Activated CD4-positive, CD25-positive, alpha-beta regulatory T cell treated with anti-CD3 and anti-CD28 coated beads, Interleukin-2, amount 50 U/mL, for 24 hours (primary cell): ENCODE results near the gene AICDA.
"Not testable (repeated sequence)": the region's sequence is repeated elsewhere in the genome, so short reads cannot be mapped to it uniquely, and the experiment has no call there.

Experiments
- ATAC-seq, 2 donors: fragments of 150-1000 bp; cut with Tn5 transposase; one replicate each; pipeline ENCODE4 v1.10.0; 2021; ENCODE audit warnings: mild to moderate bottlenecking in 1 of 2, moderate library complexity in 1 of 2

The AICDA gene

DNA sequence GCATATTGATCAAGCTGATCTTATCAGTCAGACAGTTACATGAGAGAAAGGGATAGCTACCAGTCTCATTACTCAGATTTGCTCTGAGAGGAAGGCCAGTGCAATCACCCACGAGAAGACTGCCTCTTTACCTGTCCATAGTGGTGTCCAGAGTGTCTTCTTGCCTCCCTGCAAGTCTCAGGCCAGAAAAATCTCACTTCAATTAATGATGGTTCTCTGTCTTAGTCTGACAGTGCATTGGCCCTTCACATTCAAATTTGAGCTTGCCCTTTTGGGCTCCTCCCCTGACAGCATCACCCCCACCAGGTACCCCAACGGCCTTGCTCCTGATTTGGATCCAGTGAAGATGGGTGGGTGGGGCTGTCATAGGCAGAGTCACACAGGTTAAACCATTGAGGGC, at the start of gene AICDA:
AICDA (minus strand) TSS at position 231 of the 400 bp plus-strand sequence; CDS start at position 139, 92 bp downstream.
- ATAC-seq, result peak in 1 of 2 donors; percentile 12

GRCh38 chr12:8661751-8662150, 49.1 kb upstream of the AICDA start:
- no peak for ATAC-seq

- ATAC-seq, result no peak
These were observed 48.4 kb upstream of the AICDA start for GRCh38 chr12:8661016-8661415.

- no peak for ATAC-seq
These were observed 45.7 kb upstream of the AICDA start for GRCh38 chr12:8658346-8658745.

DNA sequence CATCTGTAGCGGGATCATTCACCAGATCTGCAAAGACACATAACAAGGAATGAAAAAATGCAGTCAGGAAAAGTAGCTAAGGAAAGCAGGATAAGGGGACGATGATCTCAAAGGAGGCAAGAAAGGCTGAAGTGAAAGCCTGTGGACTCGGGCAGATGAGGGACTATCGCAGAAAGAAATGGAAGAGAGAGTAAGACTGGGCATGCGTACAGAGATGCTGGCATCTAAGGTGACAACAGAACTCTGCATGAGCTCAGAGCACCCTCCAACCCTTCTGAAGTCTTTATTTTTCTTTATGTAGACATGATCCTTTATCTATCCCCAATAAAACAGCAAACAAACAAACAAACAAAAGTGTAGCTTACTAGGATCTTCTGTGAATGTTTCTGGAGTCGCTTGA, 42.8 kb upstream of the AICDA start:
- no peak for ATAC-seq

GRCh38 chr12:8648576-8649205, 36.0 kb upstream of the AICDA start:
- ATAC-seq, result peak; percentile 84 to 87

DNA sequence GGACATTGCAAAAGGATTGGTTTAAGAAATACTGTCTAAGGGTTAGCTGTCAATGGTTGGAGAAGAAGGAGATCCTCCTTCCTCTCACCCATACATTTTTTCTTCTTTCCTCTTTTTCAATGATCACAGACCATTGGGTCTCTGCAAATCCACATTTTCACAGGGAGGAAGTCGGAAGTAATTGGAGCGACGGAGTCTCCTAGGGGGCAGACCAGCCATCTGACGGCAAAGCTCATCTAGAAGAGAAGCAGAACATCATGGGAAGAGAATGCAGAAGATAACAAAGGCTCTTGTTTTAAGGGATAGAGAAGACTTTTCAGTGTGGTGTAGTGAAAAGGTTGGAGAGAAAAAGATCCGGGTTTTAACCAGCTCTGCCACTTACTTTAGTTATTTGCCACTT, 35.3 kb upstream of the AICDA start:
- ATAC-seq, result no peak

GRCh38 chr12:8644345-8645248, 31.9 kb upstream of the AICDA start:
- peak; percentile 75 for ATAC-seq

GRCh38 chr12:8642775-8643174, 30.1 kb upstream of the AICDA start:
- ATAC-seq, result no peak

DNA sequence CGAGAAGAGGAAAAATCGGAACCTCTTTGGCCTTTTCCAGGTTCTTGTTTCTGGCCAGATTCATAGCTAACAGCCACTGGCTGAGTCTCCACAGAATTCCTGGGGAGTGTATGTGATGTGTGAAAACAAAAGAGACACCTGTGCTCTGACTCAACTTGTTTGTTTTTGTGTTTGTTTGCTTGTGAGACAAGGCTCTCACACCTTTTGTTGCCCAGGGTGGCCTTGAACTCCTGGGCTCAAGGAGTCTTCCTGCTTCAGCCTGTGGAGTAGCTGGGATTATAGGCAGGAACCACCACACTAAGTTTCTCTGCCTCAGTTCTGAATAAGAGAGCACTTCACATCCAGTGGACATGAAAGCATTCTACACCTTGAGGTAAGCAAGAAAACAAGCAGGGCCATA, 27.3 kb upstream of the AICDA start:
- no peak for ATAC-seq

GRCh38 chr12:8638951-8639350, 26.3 kb upstream of the AICDA start:
- peak; percentile 28 to 43 for ATAC-seq

DNA sequence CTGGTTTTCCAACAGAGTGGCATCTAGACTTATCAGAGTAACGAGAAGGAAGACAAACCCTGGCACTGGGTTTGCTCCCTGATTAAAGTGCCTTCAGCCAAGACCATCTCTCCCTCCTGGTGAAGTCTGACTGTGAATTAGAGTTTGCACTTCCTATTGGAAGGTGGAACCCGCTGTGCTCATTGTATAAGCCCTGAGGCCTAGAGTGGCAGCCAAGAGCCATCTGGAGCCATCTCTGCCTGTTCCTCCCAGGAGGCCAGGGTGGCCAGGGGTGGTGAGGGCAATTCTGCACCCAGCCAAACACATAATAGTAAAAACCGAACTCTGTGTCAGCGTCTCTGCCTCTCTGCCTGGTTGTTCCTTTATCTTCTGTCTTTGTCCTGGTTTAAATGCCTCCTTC, 25.0 kb upstream of the AICDA start:
- ATAC-seq, result no peak

GRCh38 chr12:8637244-8637643, 24.6 kb upstream of the AICDA start:
- ATAC-seq, result no peak

DNA sequence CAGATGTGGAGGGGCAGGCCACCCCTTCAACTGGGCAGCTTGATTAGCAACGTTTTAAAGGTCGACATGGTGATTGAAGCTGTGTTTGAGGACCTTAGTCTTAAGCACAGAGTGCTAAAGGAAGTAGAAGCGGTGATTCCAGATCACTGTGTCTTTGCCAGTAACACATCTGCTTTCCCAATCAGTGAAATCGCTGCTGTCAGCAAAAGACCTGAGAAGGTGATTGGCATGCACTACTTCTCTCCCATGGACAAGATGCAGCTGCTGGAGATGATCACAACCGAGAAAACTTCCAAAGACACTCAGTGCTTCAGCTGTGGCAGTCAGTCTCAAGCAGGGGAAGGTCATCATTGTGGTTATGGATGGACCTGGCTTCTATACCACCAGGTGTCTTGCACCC, 23.9 kb upstream of the AICDA start:
- no peak for ATAC-seq

DNA sequence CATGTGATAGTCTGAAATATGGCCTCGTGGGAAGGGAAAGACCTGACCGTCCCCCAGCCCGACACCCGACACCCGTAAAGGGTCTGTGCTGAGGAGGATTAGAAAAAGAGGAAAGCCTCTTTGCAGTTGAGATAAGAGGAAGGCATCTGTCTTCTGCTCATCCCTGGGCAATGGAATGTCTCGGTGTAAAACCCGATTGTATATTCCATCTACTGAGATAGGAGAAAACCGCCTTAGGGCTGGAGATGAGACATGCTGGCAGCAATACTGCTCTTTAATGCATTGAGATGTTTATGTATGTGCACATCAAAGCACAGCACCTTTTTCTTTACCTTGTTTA, 23.3 kb upstream of the AICDA start:
- not testable (repeated sequence) for ATAC-seq

DNA sequence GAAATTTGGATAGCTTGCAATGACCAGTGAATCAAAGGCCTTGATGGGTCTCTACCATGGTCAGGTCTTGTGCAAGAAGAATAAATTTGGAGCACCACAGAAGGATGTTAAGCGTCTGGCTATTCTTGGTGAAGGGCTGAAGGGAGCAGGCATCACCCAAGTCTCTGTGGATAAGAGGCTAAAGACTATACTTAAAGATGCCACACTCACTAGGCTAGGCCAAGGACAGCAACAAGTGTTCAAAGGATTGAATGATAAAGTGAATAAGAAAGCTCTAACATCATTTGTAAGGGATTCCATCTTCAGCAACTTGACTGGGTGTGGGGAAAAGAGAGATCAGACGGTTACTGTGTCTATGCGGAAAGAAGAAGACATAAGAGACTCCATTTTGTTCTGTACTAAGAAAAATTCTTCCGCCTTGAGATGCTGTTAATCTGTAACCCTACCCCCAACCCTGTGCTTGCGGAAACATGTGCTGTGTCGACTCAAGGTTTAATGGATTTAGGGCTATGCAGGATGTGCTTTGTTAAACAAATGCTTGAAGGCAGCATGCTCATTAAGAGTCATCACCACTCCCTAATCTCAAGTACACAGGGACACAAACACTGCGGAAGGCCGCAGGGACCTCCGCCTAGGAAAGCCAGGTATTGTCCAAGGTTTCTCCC, 22.8 kb upstream of the AICDA start:
- not testable (repeated sequence) for ATAC-seq

DNA sequence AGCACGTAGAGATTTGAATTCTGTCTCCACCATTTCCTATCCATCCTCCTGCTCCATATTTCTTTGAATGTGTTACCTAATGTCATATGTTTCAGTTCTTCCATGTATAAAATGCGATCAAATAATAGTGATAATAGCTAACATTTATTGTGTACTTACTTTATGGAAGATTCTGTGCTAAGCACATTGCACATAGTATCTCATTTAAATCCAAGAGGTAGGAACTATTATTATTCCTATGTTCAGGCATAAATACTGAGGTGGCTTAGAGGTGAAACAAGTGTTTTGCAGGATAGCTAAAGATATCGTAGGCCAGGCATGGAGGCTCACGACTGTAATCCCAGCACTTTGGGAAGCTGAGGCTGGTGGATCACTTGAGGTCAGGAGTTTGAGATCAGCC, 17.5 kb upstream of the AICDA start:
- ATAC-seq, result no peak

GRCh38 chr12:8629486-8630033, 16.9 kb upstream of the AICDA start:
- ATAC-seq, result peak; percentile 25 to 49

DNA sequence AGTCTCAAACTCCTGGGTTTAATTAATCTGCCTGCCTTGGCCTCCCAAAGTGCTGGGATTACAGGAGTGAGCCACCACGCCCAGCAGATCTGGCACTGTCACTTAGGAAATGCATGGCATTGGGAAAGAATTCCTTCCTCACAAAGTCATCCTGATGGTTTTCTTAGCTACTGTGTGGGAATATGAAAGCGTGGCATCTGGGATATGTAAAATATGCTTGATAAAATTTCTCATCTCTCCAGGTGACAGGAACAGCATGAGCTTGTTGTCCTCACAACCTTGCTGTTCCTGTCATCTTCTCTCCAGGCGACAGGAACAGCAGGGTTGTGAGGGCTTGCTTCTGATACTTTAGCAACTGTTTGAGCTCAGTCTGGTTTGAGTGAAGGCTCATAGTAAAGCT, 16.1 kb upstream of the AICDA start:
- ATAC-seq, result no peak

DNA sequence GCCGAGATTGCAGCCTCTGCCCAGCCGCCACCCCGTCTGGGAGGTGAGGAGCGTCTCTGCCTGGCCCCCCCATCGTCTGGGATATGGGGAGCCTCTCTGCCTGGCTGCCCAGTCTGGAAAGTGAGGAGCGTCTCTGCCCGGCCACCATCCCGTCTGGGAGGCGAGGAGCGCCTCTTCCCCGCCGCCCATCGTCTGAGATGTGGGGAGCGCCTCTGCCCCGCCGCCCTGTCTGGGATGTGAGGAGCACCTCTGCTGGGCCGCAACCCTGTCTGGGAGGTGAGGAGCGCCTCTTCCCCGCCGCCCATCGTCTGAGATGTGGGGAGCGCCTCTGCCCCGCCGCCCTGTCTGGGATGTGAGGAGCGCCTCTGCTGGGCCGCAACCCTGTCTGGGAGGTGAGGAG, 12.1 kb upstream of the AICDA start:
- not testable (repeated sequence) for ATAC-seq

GRCh38 chr12:8622646-8623045, 10.0 kb upstream of the AICDA start:
- no peak for ATAC-seq

DNA sequence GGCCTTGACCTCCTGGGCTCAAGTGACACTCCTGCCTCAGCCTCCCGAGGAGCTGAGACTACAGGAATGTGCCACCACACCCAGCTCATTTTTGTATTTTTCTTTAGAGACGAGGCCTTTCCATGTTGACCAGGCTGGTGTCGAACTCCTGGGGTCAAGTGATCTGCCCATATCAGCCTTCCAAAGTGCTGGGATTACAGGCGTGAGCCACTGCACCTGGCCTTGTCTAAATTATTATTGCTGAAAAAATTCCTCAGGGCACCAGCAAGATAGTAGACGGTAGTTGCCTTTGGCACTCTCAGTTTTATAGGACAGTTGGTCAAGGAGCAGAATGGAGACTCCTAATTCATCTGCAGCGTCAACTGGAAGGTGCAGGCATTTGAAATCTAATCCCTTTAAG, 2.5 kb upstream of the AICDA start:
- ATAC-seq, result no peak

- not testable (repeated sequence) for ATAC-seq
These were observed 1.2 kb upstream of the AICDA start for GRCh38 chr12:8613881-8614280.
